ENCODE data around the gene UCK1.

GRCh38 chr9:131475956-131476776 lies 54.9 kb downstream of the UCK1 start:
- TF ChIP-seq CTCF (conservative IDR thresholded peaks at IDR 0.05; ENCODE audit: low read length) (peak; percentile 34), EZH2phosphoT487 (IDR thresholded peaks at IDR 0.05; ENCODE audit: borderline replicate concordance) (no peak)
